GM21528 (cell line): Measurements from ENCODE around the gene OR2C3.

Experiments used
- ATAC-seq: cut with Tn5 transposase; IDR thresholded peaks from one replicate; pipeline ENCODE4 v1.9.1; 2021; ENCODE audit warnings: mild to moderate bottlenecking, moderate library complexity; ENCODE audit not compliant: unreplicated experiment, low FRiP score

Gene OR2C3

GRCh38 chr1:247536340-247536739 is at the start of gene OR2C3:
TSS of gene OR2C3 (minus strand) at chr1:247536440. CDS start at chr1:247532511, 3,929 bp downstream.
- ATAC-seq, result no peak

DNA sequence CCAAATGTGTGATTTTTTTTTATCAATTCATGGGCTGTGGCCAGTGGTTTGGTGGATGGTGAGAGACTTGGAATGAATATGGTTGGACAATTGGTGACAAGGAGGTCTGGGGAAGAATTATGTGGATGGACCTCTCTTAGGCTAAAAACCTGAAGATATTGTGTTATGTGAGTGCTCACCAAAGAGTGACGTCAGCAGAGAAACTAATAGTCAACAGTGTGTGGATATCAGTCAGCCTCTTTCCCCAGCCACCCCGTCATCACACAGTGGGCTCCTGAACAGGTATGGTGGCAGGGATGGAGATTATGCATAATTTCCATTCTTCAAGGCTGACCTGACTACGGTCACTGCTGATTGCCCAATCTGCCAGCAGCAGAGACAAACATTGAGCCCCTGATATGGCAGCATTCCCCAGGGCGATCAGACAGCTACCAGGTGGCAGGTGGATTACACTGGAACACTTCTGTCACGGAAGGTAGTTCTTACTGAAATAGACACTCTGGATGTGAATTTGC is 42.8 kb upstream of the OR2C3 start:
- no peak for ATAC-seq

DNA sequence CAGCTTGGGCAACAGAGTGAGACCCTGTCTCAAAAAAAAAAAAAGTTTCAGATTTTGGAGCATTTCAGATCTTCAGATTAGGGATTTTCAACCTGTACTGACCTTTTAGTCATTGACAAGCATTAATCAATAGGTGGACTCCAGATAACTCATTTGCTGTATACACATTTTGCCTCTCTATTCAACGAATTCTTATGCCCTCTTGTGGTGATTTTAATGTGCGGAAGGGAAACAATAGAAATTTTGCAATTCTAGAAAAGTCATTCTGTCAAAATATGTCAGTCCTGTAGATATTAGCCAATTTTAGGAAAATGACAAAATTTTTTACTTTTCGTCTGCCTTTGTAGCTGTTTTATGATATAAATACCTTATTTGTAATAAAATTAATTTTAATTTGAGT is 40.3 kb upstream of the OR2C3 start:
- no peak for ATAC-seq

DNA sequence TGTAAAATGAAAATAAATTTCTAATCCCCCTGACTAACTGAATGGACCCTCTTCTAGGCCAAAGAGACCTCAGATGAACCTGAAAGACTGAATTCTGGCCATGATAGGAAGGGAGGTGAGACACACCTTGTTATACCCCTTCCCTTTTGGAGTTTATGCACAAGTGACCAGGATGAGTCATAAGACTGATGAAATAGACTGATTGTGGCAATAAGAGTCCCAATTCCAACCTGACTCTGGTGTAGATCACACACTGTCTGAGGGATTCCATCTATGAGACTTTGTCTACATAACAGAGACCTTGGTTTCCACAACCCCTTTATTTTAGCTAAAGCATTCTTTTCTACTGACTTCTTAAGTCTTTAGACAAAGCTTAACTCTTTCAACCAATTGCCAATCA is 38.4 kb upstream of the OR2C3 start:
- ATAC-seq, result no peak

DNA sequence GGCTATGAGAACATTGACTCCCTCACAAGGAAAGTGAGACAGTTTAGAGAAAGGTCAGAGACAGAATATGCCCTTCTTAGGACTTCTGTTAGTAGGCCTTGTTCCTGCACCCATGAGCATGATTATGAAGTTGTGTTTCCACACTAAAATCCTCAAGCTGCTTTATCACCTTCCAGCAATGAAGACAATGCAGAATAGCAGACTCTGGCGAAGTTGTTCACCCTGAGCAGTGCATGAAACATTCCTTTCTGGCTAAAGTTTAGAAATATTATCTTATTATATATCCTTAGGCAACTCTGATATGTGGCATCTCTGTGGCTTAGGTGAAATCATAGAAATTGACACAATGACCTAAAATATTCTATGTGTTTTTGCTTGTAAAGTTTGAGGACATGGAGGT is 38.0 kb upstream of the OR2C3 start:
- no peak for ATAC-seq

DNA sequence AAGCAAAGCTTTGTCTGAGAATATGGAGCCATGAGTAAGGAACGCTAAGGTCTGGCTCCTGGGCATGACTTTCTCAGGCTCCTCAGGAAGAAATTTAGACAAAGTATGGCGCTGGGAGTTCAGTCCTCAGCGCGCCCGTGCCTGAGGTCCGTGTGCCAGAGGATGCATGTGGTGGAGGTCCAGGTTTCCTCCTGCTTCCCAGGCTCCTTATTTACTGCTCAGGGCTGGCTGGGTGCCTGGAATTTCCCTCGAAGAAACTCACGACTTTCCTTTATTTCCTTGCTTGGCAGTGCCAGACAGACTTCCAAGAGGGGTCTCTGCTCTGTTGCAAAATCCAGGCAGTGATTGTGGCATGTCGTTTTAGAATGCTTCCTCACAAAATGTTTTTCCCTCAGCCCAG is 26.0 kb upstream of the OR2C3 start:
- no peak for ATAC-seq

DNA sequence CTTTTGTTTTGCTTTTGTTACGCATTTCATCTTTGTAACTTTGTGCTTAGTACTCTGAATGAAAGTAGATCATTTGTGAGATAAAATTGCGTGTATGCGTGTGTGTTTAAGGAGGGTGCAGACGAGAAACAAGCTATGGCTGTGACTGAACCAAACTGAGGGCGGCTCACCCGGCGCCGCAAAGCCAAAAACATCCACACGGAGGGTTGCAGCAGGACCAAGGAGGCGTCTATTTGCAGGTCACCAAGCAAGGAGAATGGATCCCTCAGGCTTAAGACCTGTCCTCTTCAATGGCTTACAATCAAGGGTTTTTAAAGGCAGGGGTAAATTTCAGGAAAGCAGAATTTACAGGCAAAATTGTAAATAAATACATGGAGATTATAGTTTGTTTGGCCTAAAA is 25.5 kb upstream of the OR2C3 start:
- ATAC-seq, result no peak

- no peak for ATAC-seq
Measured at GRCh38 chr1:247557926-247558674, 21.9 kb upstream of the OR2C3 start.

DNA sequence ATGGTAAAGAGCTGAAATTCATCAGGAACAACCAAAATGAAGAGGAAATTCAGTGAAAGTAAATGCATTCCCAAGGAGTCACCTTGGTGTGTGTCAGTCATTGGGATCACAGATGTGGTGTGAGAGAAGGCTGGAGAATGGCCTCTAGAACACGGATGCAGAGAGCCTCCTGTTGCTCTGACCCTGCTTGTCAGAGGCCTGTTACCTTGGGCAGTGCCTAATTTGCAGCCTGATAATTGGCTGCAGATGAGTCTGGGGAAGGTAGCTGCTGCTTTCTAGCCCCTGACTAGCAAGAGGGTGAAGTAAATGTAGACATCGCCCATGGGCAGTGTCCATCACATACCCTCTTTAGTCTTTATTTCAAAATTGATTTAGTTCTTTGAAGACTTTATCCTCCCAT is 16.0 kb upstream of the OR2C3 start:
- no peak for ATAC-seq

- ATAC-seq, result no peak
Measured at GRCh38 chr1:247551721-247552120, 15.5 kb upstream of the OR2C3 start.

DNA sequence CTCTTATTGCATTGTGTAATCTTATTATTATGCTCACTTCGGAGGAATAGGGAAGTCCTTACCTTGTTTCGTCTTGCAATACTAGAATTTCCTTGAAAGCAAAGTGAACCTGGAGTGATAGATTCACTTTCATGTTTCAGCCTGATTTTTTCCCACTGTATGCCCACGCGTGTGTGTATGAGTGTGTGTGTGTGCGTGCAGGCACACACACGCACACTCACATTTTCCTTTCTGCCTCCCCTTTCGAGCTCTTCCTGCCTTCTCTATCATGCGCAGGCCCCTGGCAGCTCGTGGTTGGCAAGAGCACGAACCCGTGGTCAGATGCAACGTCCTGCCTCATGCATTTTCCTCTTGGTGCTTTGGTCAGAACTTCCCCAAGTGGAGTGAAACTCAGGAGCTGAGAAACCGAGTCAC is 12.5 kb upstream of the OR2C3 start, which contains the start of gene GCSAML:
Gene GCSAML (plus strand): TSS at position 366 of the 414 bp plus-strand sequence. CDS start 58 bp downstream, outside the sequence.
- ATAC-seq, result no peak

- ATAC-seq, result no peak
Measured at GRCh38 chr1:247548092-247548491, 11.9 kb upstream of the OR2C3 start.

GRCh38 chr1:247542811-247543210 is 6.6 kb upstream of the OR2C3 start:
- ATAC-seq, result no peak

- ATAC-seq, result no peak
Measured at GRCh38 chr1:247540581-247540980, 4.3 kb upstream of the OR2C3 start.

DNA sequence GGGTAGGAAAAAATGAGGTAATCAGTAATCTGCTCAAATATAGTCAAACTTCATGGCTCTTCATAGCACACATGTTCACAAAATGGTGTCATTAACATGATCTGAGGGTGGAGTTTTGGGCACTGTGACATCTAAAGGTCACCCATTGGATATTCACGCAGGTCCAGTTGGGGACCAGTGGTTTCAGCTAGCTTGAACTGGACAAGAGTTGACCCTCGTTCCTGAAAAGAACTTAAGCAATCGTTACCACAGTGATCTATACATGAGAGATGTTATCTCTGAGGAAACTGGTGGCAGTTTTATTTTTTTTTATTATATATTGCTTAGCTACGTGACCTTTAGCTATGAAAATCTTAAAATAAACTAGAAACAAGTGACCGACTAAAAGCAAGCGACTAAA is 3.0 kb upstream of the OR2C3 start:
- no peak for ATAC-seq

DNA sequence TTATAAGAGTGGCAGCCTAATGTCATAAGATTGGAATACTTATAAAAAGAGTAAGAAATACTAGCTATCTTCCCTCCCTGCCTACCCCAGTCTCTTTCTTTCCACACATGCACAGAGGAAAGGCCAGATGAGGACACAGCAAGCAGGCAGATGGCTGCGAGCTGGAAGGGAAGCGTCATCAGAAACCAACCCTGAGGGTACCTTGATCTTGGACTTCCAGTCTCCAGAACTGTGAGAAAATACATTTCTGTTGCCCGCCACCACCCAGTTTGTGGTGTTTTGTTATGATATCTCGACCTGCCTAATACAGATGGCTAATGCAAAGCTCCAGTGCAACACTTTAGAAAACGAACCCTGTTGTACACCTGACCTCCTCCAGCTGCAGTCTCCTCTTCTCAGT is 2.3 kb upstream of the OR2C3 start:
- no peak for ATAC-seq

- ATAC-seq, result no peak
Measured at GRCh38 chr1:247535402-247535801, 838 bp downstream of the OR2C3 start.

DNA sequence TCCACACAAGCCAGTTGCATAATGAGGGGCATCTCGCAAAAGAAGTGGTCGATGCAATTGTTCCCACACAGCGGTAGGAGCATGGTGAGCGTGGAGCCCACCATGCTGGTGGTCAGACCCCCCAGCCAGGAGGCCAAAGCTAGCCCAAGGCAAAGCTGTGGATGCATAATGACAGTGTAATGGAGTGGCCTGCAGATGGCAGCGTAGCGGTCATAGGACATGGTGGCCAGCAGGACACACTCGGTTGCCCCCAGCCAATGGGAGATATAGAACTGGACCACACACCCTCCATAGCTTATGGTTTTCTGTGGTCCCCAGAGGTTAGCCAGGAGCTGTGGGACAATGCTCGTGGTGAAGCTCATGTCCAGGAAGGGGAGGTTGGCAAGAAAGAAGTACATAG is 4.3 kb downstream of the OR2C3 start:
- no peak for ATAC-seq

GRCh38 chr1:247530785-247531184 is 5.5 kb downstream of the OR2C3 start:
- ATAC-seq, result no peak

DNA sequence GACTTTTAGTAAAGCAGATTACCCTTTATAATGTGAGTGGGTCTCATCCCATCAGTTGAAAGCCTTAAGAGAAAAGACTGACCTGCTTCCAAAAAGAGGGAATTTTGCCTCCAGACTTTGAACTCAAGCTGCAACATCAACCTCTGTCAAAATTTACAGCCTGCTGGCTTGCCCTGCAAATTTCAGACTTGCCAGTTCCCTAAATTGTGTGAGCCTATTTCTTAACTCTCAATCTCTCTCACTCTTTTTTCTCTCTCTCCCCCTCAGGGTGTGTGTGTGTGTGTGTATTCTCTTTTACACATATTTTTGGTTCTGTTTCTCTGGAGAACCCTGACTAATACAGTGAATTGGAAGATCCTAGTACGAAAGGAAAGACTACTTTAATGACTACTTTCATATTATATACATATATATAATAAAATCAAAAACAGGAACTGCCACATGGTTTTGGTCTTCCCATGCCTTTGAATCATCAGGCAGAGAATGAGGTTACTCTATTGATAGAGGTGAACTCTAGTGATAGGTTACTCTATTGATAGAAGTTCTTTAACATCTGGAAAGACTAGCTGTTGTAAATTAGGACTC is 6.4 kb downstream of the OR2C3 start:
- no peak for ATAC-seq

DNA sequence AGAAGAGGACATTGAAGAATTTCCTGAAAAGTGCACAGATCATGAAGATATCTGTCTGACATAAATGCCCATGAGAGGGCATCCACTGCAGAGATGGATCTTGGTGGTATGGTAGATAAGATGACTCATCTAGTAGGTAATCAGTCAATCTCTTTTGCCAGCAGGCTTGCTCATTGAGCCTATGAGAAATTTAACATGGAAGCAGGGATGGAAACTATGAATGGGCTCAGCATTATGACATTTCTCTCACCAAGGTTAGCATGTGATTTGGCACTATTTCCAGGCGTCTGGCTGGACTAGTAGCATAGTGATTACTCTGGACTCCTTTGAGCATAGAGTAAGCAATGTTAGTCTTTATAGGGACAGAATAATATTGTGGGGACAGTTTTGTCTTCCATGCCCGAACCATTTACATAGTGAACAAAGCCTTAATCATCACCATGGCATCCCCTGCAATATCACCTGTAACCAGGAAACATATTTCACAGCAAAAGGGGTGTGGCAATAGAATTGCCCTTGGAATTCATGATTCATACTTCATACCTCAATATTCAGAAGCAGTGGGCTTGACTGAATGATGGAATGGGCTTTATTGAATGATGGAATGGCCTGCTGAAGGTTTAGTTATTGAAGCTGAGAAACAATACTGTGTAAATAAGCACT is 7.3 kb downstream of the OR2C3 start:
- no peak for ATAC-seq
